RWPE1 (cell line): ENCODE measurements around the gene HEYL.

Experiments
- CTCF ChIA-PET: fragments of 350-600 bp; sonication (Branson Sonifier 250); formaldehyde crosslinking; extraction: SDS; loops from one replicate; lab custom pipeline; 2021; lab: Yijun Ruan, JAX
- POLR2A ChIA-PET: fragments of 400-600 bp; formaldehyde crosslinking; extraction: SDS; loops from one replicate; lab custom pipeline; 2020; ENCODE audit warnings: antibody characterized with exemption; ENCODE audit not compliant: low non-redundant PET; lab: Yijun Ruan, JAX
- DNase-seq: peaks from one replicate; pipeline ENCODE4 v3.0.0; 2012; ENCODE audit warnings: low spot score
- H3K27ac ChIP-seq: fragments of 450-650 bp; 2 replicates; pipeline ENCODE4 v1.5.1; 2017
- TF ChIP-seq, protein P1 (sequence below): fragments of 450-650 bp; conservative IDR thresholded peaks from 2 replicates; pipeline ENCODE4 v1.5.1; 2017; ENCODE audit warnings: low read depth, mild to moderate bottlenecking

The HEYL gene

DNA sequence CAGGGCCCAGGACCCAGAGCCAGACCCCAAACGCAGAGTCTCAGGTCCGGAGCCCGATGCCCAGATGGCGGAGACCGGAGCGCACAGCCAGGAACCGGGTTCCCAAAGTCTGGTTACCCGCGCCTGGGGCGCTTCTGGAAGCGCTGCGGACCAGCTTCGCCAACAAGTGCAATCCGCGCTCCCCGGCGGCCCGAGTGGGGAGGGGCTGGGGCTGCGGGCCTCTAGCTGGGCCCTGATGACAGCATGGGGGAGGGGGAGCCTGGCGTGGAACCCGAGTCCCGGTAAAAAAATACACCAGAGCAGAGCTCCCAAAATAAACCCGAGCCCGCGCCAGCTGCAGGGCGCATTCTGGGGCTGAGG, 32.0 kb upstream of the HEYL start:
- no peak overlapping the region for H3K27ac ChIP-seq
- CTCF ChIA-PET = interaction anchor here (0.6 to 1.7 kb wide), 3 partner anchors 18 to 129 kb away, joined by 3 to 5 read pairs (median 4); no protein-coding TSS in a partner anchor
- TF ChIP-seq, protein P1, sequence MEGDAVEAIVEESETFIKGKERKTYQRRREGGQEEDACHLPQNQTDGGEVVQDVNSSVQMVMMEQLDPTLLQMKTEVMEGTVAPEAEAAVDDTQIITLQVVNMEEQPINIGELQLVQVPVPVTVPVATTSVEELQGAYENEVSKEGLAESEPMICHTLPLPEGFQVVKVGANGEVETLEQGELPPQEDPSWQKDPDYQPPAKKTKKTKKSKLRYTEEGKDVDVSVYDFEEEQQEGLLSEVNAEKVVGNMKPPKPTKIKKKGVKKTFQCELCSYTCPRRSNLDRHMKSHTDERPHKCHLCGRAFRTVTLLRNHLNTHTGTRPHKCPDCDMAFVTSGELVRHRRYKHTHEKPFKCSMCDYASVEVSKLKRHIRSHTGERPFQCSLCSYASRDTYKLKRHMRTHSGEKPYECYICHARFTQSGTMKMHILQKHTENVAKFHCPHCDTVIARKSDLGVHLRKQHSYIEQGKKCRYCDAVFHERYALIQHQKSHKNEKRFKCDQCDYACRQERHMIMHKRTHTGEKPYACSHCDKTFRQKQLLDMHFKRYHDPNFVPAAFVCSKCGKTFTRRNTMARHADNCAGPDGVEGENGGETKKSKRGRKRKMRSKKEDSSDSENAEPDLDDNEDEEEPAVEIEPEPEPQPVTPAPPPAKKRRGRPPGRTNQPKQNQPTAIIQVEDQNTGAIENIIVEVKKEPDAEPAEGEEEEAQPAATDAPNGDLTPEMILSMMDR = no peak
- no peak for DNase-seq
- POLR2A ChIA-PET = interaction anchor here (0.5 kb wide), 1 partner anchor 56 kb away, joined by 4 read pairs; no protein-coding TSS in a partner anchor

DNA sequence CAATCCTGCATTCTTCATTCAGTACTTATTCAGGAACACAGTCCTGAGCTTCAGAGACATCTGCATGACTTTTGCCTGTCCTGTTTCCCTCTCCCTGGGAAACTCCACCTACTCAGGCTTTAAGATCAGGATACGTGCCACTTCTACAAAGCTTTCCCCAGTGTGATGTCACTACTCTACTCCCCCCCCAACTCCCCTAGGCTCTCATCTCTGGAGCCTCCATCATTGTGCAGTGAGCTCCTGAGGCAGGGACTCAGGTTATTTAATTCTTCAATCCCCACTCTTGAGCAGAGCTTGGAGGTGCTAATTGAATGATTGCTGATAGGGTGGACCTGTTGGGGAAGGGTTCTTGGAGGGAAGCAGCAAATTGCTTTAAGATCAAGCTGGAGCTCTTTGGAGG, 31.2 kb upstream of the HEYL start:
- no peak for DNase-seq
- ChIA-PET CTCF (interaction anchor here (1.0 to 1.7 kb wide), 4 partner anchors 17 to 404 kb away, joined by 3 to 5 read pairs (median 4); no protein-coding TSS in a partner anchor), POLR2A (no interaction called here)

DNA sequence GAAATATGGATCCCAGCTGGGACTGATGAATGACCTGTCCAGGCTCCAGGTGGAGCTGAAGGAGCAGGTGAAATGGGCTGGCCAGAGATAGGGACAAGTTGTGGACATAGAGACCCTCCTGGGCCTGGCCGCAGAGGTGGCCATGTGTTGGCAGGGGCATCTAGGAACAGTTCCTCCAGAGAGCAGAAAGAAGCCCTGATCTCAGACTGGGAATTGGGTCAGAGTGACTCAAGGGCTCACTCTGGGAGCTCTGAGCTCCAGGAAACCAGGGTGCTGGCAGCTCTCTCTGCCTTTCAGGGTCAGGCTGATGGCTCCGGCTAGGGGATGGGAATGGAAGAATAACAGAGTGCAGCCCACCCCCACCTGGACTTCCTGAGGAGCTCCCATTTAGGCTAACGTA, 29.5 kb upstream of the HEYL start:
- POLR2A ChIA-PET = no interaction called here

More for the DNA sequence above, 31.2 kb upstream of the HEYL start:
- H3K27ac ChIP-seq = no peak overlapping the region
- TF ChIP-seq, protein P1 = no peak

DNA sequence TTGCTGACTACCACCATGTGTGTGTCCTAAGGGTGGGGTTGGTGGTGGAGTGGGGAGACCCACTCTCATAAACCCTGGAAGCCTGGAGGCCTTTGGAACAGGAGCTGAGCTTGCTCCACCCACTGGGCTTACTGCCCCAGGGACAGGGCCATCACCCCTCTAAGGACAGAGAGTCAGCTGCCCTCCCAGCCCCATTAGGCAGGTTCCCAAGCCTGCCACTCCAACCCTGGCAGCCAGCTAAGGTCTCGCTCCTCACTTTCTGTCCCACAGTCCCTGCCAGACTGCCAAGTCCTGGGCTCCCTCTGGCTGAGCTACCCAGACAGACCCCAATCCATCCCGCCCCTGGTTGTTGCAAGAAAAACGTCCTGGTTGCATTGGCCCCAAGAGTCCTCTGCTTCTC, 28.7 kb upstream of the HEYL start:
- H3K27ac ChIP-seq = no peak overlapping the region
- CTCF ChIA-PET = interaction anchor here (0.6 to 1.0 kb wide), 2 partner anchors 15 to 52 kb away, joined by 3 to 4 read pairs; no protein-coding TSS in a partner anchor
- TF ChIP-seq, protein P1 = no peak
- POLR2A ChIA-PET = no interaction called here
- DNase-seq = no peak

More for the DNA sequence above, 29.5 kb upstream of the HEYL start:
- H3K27ac ChIP-seq = no peak overlapping the region
- TF ChIP-seq, protein P1 = no peak
- DNase-seq = no peak
- CTCF ChIA-PET = interaction anchor here (0.6 to 1.0 kb wide), 4 partner anchors 10 to 58 kb away, joined by 3 to 4 read pairs (median 3); no protein-coding TSS in a partner anchor

DNA sequence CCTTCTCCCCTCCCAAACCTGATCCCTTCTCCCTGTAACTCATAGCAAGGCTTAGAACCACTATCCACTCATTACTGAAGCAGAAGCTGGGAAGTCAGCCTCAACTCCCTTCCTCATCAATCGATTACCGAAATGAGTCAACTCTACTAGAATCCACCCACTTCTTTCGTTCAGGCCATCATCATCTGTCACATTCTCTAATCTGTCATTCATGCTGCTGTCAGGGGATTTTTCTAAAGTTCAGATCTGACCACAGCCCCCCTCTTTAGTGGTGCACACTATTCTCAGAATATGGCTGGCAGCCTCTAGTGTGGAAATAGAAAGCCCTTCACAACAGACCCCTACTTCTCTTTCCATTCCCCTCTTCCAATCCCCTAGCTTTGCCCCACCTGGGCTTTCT, 27.3 kb upstream of the HEYL start:
- TF ChIP-seq, protein P1 = no peak
- CTCF ChIA-PET = interaction anchor here (0.6 to 1.0 kb wide), 3 partner anchors 9 to 27 kb away, joined by 4 to 6 read pairs (median 4); no protein-coding TSS in a partner anchor
- no peak for DNase-seq
- POLR2A ChIA-PET = interaction anchor here (0.6 kb wide), 2 partner anchors 8 to 54 kb away, joined by 3 read pairs; no protein-coding TSS in a partner anchor
- H3K27ac ChIP-seq = no peak overlapping the region

DNA sequence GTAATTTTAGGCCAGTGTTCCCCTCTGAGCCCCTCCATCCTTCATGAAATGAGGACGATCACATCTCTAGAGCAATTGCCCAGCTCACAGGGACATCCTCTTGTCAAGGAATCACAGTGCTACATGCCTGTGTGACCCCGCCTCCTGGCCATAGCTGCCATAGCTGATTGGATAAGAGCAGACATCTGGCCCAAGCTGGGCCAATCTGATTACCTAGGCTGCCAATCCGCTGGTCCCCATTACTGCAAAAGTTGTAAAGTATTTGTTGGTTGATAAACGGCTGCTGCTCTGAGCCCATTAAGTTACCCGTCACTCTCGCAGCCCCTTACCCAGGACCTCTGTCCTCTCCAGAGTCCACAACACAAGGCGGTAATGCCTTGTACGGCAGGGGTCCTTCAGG, 24.1 kb upstream of the HEYL start:
- H3K27ac ChIP-seq = no peak overlapping the region
- ChIA-PET CTCF (no interaction called here), POLR2A (no interaction called here)
- TF ChIP-seq, protein P1 = no peak
- DNase-seq = no peak
